GM19193 (cell line): ENCODE measurements around the gene WBP1.

Experiments used
- POLR2A ChIP-seq: IDR thresholded peaks from 4 replicates; pipeline ENCODE4 v1.6.1; 2011; ENCODE audit not compliant: insufficient read depth, insufficient read length; ENCODE audit errors: extremely low read depth

Gene WBP1

GRCh38 chr2:74486141-74486540, 27.9 kb downstream of the WBP1 start:
- TF ChIP-seq POLR2A, result no peak

GRCh38 chr2:74488643-74489481, 30.6 kb downstream of the WBP1 start:
- TF ChIP-seq POLR2A, result no peak

GRCh38 chr2:74489906-74490305, 31.7 kb downstream of the WBP1 start:
- no peak for TF ChIP-seq POLR2A

- TF ChIP-seq POLR2A, result no peak
Observed at GRCh38 chr2:74491648-74492544, 33.7 kb downstream of the WBP1 start.

- no peak for TF ChIP-seq POLR2A
Observed at GRCh38 chr2:74493546-74493945, 35.3 kb downstream of the WBP1 start.

- no peak for TF ChIP-seq POLR2A
Observed at GRCh38 chr2:74495440-74495839, 37.2 kb downstream of the WBP1 start.

GRCh38 chr2:74496997-74497776, 38.9 kb downstream of the WBP1 start:
- TF ChIP-seq POLR2A, result no peak

- TF ChIP-seq POLR2A, result peak; percentile 51
Observed at GRCh38 chr2:74497777-74498499, 39.7 kb downstream of the WBP1 start.

- TF ChIP-seq POLR2A, result no peak
Observed at GRCh38 chr2:74498500-74499266, 40.4 kb downstream of the WBP1 start.

GRCh38 chr2:74499267-74499939, 41.2 kb downstream of the WBP1 start, which contains the start of gene LBX2:
Gene LBX2, minus strand, starts transcription at chr2:74499603. Its CDS starts 66 bp downstream, at chr2:74499537.
- no peak for TF ChIP-seq POLR2A

- TF ChIP-seq POLR2A, result no peak
Observed at GRCh38 chr2:74499940-74500577, 41.8 kb downstream of the WBP1 start.

GRCh38 chr2:74500578-74500946, 42.3 kb downstream of the WBP1 start:
- TF ChIP-seq POLR2A, result no peak

GRCh38 chr2:74501335-74502071, 43.3 kb downstream of the WBP1 start:
- no peak for TF ChIP-seq POLR2A
